ENCODE measurements around the gene GPX3.
A peak's percentile ranks its signal among the peaks of the same experiment; 100 is the strongest.

DNA sequence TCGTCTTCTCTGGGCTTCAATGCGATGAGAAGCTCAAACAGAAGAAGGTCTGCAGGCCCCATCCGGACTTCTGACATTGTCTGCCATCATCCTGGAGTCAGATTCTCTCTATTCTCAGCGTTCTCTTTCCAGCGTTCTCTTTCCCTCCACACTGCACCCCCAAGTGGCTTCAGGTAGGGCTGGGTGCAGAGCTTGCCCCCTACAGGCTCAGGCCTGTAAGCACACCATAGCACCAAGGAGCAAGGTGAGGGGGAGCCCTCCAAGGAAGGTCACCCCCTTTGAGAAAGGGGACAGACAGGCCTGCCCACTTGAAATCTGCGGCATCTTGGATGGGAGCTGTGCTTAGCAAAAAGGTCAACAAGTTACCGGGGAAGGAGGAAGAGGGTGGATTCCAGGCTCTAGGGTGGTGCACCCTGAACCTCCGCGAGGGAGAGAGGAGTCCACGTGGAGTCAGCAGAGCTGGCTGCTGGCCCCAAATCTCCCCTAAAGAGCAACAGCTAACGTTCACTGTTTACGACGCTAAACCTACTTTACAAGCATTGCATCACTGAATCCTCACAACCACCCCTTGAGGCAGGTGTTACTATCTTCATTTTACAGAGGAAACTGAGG is 27.5 kb downstream of the GPX3 start:
- no peak for TF ChIP-seq POLR2AphosphoS5 (IDR thresholded peaks at IDR 0.05)
- TF ChIP-seq, protein P1, sequence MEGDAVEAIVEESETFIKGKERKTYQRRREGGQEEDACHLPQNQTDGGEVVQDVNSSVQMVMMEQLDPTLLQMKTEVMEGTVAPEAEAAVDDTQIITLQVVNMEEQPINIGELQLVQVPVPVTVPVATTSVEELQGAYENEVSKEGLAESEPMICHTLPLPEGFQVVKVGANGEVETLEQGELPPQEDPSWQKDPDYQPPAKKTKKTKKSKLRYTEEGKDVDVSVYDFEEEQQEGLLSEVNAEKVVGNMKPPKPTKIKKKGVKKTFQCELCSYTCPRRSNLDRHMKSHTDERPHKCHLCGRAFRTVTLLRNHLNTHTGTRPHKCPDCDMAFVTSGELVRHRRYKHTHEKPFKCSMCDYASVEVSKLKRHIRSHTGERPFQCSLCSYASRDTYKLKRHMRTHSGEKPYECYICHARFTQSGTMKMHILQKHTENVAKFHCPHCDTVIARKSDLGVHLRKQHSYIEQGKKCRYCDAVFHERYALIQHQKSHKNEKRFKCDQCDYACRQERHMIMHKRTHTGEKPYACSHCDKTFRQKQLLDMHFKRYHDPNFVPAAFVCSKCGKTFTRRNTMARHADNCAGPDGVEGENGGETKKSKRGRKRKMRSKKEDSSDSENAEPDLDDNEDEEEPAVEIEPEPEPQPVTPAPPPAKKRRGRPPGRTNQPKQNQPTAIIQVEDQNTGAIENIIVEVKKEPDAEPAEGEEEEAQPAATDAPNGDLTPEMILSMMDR (IDR thresholded peaks at IDR 0.05), result peak in 5 of 7 experiments; percentile 64 to 77 (median 74)
- TF ChIP-seq POLR2A (IDR thresholded peaks at IDR 0.05), result no peak
- TF ChIP-seq EP300 (IDR thresholded peaks at IDR 0.05), result no peak

Measured in stomach (tissue), 4 donors.